ENCODE results near the gene CCIN.
"Not testable (repeated sequence)": the region's sequence is repeated elsewhere in the genome, so short reads cannot be mapped to it uniquely, and the experiment has no call there.

Gene CCIN

DNA sequence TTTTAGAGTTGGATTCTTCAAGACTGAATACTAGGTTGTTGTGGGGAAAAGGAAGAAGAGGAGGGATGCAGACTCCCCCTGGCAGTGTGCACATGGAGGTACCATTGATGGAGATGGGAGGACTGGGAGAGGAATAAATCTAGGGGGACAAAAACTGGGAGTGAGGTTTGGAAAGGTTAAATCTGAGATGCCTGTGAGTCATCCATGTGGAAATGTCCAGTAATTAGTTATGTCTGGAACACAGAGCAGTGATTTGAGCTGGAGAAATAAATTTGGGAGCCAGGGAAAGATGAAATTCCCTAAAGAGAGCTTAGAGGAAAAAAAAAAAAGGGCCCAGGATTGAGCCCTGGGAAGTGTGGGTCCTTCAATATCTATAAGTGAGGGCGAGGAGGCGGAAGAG lies 8.0 kb upstream of the CCIN start:
- DNase-seq, result no peak

DNA sequence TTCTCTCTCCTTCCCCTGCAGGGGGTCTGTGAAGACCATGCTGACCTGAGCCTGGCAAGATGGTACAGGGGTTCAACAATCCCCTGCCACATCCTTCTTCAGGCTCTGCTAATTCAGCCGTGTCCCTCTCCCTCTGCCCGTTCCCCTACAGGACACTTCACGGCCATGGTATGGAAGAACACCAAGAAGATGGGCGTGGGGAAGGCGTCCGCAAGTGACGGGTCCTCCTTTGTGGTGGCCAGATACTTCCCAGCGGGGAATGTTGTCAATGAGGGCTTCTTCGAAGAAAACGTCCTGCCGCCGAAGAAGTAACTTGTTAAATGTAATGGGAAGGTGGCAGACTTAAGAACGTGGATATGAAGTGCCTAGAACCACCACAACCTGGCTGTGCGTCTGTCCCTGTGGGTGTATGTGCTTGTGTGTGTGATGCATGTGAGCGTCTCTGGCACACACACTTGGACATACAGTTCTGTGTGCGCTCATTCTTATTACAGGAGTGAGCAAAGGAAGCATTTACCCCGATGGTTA lies 6.9 kb upstream of the CCIN start:
- DNase-seq, result no peak

DNA sequence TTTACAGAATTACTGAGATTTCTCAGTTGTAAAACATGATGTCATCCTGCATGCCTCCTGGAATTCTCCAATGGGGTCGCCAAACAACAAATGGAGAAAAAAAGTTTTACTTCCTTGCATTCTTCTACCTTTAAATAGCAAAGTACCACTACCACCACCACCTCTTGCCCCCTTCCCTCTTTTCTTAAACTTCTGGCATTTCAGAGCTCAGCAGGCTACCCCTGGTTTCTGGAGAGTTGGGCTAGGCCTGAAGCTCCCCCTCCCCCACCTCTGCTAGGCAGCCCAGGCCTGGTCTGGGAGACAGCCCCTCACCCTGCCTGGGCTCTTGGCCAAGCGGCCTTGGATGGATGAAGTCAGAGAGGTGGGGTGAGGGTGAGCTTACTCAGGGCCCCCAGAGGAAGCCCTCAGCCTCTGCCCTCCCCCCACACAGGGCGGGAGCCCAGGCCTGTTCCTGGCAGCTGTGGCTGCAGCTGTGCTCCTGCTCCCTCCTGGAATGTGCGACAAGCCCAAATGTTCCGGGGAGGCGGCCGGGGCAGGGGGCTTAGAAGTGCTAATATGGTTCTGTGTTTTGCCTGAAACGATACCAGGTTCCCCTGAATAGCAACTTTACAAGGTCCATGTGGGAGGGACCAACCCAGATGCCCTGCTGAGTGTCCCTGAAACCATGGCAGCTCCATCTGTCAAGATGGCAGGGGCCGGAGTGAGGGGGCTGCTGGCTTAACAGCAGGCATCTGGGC lies 6.0 kb upstream of the CCIN start:
- no peak for DNase-seq

DNA sequence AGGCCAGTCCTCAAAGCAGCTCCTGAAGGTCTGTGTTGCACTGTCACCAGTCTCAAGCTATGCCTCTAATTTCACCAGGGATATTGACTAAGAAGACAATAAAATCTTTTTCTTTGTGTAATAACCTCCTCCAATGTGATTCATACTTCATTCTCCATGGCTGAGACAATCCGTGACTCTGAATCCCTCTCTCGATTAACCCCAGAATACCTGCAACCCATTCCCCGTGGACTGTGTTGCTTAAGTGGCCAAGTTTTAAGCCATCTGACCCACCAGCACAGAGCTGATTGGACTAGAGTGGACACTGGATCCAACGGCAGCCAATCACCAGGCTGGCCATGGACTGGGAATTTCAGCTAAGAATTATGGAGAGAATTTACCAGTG lies 5.4 kb upstream of the CCIN start:
- no peak for DNase-seq

DNA sequence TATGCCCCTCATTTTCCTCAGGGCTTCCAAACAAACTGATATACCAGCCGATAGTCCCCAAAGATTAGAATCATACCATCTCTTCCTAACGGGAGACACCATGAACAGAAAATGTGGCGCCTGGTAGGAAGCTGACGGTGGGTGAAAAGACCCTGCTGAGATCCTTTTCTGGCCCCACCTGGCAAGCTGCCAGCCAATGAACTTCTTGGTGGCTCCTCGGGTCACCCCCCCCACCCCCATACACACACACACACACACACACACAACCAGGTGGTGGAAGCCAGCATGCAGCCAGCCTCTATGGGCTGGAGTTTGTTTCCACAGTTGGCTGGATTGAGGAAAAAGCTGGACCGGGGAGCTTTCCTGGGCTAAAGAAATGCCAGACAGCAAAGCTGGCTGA lies 4.8 kb upstream of the CCIN start:
- DNase-seq, result no peak

DNA sequence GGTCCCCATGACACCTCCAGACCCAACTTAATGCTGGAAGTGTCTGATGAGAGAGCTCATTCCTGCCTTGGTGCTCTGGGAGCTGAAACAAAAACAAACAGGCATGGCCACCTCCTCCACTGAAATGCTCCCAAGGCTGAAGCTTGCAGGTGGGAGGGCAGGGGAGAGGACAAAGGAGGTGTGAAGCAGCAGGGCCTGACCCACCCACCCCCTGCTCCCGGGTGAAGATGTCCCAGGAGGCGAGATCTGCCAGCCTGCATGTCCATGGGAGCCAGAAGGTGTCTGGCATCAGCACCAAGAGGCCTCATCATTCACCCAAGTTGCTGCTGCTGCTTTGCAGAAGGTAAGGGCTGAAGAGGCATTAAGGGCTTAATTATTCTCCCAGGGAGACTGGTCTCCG lies 4.2 kb upstream of the CCIN start:
- DNase-seq, result no peak

DNA sequence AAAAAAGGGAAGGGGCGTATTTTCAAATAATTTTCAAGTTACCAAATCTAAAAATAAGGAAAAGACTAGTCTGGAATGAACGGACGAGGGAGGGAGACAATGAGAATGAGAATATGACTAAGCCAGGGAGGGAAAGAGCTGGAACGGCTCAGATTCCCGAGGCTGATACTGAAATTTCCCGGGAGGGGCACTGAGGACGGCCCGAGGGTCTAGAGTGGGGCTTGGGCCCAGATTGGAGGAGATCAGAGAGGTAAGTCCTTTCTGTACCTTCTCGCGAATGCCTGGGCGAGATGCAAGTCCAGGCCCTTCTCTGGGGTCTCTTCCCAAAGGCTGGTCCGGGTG lies 3.4 kb upstream of the CCIN start:
- no peak for DNase-seq

DNA sequence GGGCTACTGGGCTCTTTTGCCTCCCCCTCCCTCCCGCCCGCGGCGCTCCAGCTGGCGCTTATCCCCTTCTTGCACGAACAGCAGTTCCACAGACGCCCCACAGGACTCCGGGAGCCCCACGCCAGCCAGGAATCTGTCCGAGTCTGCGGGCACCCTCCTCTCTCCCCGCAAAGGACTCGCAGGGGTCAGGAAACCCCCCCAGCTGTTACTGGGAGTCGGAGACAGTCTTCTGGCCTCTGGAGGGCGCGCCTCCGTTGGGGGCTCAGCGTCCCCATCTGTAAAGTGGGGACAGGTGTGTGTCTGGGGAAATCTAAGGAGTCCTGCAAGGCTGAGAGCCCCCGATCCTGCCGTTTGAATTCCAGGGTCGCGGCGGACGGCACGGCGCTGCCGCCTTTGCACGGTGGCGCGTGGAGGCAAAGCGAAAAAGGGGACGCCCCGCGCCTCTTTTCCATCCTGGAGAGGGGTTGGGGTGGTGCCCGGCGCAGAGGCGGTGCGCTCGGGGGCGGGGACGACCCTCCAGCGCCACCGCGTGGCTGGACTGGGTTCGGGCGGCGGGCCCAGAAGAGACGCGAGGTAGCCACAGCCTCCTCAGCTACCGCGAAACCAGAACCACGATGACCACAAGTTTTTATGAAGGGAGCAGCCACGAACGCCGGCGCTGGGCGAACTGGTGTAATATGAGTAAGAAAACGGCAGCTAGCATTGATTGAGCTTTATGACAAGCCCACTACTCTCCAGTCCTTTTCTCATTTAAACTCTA lies 2.8 kb upstream of the CCIN start:
- DNase-seq, result peak; percentile 45

DNA sequence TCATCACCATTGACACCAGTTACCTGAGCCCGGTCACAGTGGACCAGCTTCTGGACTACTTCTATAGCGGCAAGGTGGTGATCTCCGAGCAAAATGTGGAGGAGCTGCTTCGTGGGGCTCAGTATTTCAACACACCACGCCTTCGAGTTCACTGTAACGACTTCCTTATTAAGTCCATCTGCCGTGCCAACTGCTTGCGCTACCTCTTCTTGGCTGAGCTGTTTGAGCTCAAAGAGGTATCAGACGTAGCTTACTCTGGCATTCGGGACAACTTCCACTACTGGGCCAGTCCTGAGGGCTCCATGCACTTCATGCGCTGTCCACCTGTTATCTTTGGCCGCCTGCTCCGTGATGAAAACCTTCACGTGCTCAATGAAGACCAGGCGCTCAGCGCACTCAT lies 520 bp downstream of the CCIN start:
- DNase-seq, result no peak

DNA sequence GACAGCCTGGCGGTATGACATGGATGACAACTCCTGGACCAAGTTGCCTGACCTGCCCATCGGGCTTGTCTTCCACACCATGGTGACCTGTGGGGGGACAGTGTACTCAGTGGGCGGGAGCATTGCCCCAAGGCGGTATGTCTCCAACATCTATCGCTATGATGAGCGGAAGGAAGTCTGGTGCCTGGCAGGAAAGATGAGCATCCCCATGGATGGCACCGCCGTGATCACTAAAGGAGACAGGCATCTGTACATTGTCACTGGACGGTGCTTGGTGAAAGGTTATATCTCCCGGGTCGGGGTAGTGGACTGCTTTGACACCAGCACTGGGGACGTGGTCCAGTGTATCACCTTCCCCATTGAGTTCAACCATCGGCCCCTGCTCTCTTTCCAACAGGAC lies 1.3 kb downstream of the CCIN start:
- DNase-seq, result no peak

DNA sequence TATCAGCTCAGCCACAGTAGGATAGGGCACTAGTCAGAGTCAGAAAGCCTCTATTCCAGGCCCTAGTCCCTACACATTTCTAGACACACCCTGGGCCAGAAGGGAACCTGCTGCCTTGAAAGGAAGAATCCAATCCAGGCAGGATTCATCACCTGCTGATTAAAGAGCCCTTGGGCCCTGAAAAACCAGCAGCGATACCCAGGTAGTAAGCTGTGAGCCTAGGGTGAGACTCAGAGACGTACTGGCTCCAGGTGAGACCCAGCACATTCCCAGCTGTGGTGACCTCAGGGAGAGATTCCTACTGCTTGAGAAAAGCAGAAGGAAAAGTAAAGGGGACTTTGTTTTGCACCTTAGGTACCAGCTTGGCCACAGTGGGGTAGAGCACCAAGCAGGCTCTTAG lies 4.7 kb downstream of the CCIN start:
- no peak for DNase-seq

DNA sequence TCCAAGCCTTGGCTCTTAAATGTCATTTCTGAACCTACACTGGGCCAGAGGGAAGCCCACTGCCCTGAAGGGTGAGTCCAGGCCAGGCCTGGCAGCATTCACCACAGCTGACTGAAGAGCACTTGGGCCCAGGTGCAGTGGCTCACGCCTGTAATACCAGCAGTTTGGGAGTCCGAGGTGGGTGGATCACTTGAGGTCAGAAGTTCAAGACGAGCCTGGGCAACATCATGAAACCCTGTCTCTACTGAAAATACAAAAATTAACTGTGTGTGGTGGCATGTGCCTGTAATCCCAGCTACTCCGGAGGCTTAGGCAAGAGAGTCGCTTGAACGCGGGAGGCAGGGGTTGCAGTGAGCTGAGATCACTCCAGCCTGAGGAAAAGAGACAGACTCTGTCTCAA lies 5.1 kb downstream of the CCIN start:
- no peak for DNase-seq

DNA sequence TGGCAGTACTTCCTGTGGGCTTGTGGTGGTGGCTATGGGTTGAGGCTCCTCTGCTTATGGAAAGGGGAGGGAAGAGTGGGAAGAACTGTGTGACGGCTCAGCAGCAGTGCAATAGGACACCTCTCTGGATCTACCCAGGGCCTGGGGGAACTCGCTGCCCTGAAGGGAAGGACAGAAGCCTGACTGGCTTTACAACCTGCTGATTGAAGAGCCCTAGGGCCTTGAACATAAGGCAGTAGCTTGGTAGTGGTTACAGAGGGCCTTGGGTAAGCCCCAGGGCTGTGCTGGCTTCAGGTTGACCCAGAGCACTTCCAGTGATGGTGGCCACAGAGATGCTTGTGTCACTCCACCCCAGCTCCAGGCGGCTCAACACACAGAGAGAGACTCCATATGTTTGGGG lies 5.5 kb downstream of the CCIN start:
- no peak for DNase-seq

DNA sequence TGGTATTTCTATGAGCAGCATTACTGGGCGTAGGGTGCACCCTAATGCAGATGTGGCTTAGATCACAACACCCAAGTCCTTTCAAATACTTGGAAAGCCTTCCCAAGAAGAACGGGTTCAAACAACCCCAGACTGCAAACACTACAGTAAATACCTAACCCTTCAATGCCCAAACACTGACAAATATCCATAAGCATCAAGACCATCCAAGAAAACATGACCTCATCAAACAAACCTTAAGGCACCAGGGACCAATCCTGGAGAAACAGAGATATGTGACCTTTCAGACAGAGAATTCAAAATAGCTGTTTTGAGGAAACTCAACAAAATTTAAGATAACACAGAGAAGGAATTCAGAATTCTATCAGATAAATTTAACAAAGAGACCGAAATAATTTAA lies 6.0 kb downstream of the CCIN start:
- not testable (repeated sequence) for DNase-seq

DNA sequence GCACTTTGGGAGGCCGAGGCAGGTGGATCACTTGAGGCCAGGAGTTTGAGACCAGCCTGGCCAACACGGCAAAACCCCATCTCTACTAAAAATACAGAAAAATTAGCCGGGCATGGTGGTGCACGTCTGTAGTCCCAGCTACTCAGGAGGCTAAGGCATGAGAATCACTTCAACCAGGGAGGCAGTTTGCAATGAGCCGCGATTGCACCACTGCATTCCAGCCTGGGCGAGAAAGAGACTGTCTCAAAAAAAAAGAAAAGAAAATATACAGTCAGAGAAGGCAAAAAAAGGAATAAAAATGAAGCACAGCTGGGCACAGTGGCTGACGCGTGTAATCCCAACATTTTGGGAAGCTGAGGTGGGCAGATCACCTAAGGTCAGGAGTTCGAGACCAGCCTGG lies 7.3 kb downstream of the CCIN start:
- not testable (repeated sequence) for DNase-seq

DNA sequence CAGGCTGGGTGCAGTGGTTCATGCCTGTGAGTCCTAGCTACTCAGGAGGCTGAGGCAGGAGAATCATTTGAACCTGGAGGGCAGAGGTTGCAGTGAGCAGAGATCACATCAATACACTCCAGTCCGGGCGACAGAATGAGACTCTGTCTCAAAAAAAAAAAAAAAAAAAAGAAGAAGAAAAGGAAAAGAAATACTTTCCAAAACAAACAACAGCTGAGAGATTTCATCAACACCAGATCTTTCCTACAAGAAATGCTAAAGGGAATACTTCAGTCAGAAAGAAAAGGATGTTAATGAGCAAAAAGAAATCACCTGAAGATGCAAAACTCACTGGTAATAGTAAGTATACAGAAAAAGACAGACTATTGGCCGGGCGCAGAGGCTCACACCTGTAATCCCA lies 8.4 kb downstream of the CCIN start:
- no peak for DNase-seq

DNA sequence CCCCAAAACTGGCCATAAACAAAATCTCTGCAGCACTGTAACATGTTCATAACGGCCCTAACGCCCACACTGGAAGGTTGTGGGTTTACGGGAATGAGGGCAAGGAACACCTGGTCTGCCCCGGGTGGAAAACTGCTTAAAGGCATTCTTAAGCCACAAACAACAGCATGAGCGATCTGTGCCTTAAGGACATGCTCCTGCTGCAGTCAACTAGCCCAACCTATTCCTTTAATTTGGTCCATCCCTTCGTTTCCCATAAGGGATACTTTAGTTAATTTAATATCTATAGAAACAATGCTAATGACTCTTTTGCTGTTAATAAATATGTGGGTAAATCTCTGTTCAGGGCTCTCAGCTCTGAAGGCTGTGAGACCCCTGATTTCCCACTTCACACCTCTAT lies 11.1 kb downstream of the CCIN start:
- DNase-seq, result not testable (repeated sequence)

DNA sequence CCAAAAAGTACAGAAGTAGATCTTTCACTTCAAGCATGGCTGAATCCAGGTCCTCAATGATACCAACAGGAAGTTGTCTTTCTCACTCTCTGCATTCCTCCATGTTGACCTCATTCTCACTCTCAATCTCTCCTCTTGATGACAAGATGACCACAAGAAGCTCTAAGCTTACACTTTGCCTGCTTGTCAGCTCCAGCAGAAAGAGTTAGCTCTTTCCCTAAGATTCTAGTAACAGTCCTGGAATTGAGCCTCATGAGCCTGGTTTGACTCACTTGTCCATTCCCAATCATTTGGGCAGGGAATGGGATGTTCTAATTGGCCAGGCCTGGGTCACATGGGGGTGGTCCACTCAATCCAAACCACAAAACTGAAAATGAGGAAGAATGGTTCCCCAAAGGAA lies 18.2 kb downstream of the CCIN start:
- DNase-seq, result no peak

DNA sequence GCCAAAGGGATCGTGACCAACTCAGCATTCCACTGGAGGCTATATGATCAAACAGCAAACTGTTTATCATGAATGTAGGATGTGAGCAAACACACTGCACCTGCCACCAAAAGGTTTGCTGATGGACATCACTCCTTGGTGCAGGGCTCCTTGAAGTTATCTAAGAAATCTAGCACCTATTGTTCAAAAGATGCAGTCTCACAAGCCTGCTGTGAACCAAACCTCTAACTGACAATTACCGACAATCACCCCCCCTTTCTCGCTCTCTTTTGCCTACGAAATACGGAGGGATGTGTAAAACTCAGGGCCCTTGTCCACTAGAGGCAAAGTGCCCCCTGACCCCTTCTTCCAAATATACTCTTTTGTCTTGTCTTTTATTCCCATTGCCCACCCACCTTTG lies 19.0 kb downstream of the CCIN start:
- no peak for DNase-seq

DNA sequence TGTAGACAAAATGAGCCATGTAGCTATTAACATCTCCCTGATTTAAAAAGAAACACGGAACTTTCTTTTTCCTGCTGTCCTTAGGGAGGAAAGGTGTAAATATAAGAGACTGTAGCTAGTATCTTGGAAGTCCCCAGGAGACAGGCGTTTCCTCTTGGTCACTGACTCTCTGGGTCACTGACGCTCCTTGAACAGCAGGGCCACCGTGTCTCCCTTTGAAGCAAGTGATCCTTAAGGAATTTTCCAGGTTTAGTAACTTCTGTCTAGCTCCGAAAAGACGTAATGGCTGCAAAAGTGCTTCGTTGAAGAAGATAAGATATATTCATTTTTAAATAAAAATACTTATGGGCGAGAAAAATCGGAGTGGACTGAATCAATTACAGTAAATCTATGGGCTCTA lies 20.8 kb downstream of the CCIN start:
- no peak for DNase-seq

DNA sequence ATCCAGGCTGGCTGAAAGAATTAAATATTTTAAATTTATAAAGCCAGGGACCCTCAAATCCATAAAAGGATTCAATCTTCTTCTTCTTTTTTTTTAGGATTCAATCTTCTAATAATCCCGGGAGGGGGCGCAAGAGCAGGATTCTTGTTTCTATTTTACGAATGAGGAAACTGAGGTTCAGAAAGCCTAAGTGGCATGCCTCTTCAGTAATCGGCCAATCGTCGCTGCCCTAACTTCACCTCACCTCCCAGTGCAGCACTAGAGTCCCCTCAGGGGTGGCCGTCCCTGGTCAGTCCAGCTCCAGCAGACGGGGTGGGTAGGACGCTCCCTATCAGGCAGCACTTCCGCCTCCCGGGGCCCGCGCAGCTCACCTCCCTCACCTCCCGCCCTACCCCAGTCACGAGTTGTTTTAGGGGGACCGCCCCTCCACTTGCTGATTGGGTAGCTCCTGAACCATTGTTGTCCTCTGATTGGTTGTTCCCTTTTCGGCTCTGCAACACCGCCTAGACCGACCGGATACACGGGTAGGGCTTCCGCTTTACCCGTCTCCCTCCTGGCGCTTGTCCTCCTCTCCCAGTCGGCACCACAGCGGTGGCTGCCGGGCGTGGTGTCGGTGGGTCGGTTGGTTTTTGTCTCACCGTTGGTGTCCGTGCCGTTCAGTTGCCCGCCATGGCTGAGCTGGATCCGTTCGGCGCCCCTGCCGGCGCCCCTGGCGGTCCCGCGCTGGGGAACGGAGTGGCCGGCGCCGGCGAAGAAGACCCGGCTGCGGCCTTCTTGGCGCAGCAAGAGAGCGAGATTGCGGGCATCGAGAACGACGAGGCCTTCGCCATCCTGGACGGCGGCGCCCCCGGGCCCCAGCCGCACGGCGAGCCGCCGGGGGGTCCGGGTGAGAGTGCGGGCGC lies 21.5 kb downstream of the CCIN start, which contains the start of gene CLTA:
Gene CLTA, plus strand, starts transcription at position 534 of the 902 bp plus-strand sequence. Its CDS starts 136 bp downstream, at position 670.
- peak; percentile 85 for DNase-seq

DNA sequence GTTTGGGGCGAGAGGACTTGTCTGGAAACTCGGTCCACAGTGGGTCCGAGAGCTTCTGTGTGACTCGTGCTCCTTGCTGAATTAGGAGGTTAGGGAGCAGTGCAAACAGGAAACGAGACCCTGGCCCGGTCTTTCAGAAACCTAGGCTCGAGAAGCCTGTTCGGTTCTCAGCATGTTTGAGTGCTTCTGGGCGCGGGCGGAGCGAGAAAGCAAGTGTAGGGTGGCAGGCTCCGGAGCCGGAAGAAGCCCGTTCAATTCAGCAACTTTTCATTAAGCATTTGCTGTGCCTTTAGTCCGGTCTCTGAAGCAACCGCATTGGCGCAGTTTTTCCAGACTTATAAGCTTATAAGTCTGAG lies 22.1 kb downstream of the CCIN start:
- DNase-seq, result no peak

DNA sequence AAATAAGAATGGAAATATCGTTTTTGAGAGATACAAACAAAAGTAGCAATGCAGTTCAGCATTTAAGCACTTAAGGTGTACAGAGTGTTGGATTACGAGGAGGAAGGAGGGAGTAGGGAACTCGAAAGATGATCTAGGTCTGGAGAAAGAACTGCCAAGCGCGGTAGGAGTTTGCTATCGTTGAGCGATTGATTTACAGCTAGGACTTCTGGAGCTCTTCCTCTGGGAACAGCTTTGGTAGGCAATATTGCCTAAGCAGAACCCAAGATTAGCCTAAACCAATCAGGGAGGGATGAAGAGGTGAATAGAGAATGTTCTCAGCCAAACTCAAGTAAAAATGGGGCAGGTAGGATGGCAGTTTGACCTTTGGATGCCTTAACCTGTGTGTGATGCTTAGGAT lies 22.5 kb downstream of the CCIN start:
- DNase-seq, result no peak

DNA sequence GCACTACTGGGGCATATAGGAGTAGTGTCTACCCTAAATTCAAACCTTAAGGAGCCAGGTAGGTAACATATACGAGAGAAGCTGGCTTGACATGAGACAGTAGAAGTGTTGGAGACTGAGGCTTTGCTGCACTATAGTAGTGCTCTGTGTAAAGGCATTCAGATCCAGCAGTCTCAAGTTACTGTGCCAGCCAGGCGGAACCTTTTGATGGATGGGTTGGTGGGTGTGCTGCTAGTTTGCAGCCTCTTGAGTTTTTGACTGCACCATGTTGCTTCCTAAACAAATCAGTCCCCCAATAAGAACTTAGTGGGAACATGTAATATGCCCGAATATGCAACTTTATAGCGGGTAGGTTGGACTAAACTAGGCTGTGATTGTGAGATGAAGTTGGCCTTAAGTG lies 23.0 kb downstream of the CCIN start:
- no peak for DNase-seq
